ENCODE data around the gene GRID1.

- TF ChIP-seq CTCF (conservative IDR thresholded peaks at IDR 0.05), result no peak
- TF ChIP-seq EZH2 (IDR thresholded peaks at IDR 0.05; ENCODE audit: low read depth), result no peak
Observed at GRCh38 chr10:86264481-86265231, 101.9 kb downstream of the GRID1 start.
